Measurements from ENCODE around the gene HDGF. TPM values are rescaled to one million over a fixed set of nuclear protein-coding genes. Genes with fewer than 3 reads are reported as not detected.

HDGF gene
- total and polyA plus RNA-seq, 7 experiments from 2014 or later: 25.0 to 224 (median 90.9) TPM

DNA sequence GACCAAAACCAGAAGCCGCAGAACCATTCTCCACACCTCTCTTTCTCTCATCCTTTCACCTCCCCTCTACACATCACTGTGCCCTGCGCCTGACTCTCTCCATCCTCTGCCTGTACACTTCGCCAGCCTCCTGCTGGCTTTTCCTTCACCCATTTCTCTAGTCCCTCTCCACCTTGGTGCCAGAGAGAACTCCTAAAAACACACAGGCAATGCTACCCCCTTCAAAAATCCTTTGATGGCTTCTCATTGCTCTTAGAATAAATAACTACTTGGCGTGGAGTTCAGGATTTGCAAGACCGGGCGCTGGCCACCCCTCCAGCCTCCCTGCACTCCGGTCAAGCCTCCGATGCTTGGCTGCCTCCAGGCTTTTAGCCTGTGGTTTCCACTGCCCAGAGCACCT lies 54.7 kb downstream of the HDGF start:
- H3K4me3 ChIP-seq (ENCODE audit: low read length): no peak overlapping the region
- POLR2A ChIA-PET: no interaction called here
- DNase-seq (no peak), ATAC-seq (no peak)
- H3K36me3 ChIP-seq (ENCODE audit: control insufficient read depth in 2 of 3, insufficient read depth in 3 of 3, low read length in 3 of 3): no peaks in the 10 kb centered on the region
- no peak overlapping the region for H3K27ac ChIP-seq (ENCODE audit: low read depth, low read length)
- Mint-ChIP-seq H3K4me1 (peaks cover 12 to 19% (median 18%) of the 10 kb centered on the region in 7 donors), H3K27ac (peak overlapping the region in 2 of 9 donors; percentile 37 to 82), H3K9me3 (no peaks in the 10 kb centered on the region), H3K36me3 (peaks cover 0 to 7% (median 0%) of the 10 kb centered on the region in 5 donors), H3K27me3 (peaks cover 36 to 58% (median 42%) of the 10 kb centered on the region in 5 donors), H3K4me3 (no peak overlapping the region)
- peaks cover 0 to 3% of the 10 kb centered on the region in 2 donors for H3K27me3 ChIP-seq (ENCODE audit: control insufficient read depth in 2 of 2, insufficient read depth in 2 of 2, low read length in 2 of 2)
- intact Hi-C loops (cut with micrococcal nuclease): no loop called here
- H3K4me1 ChIP-seq (ENCODE audit: control insufficient read depth in 2 of 2, insufficient read depth in 2 of 2, low read length in 2 of 2): peaks cover 0 to 10% of the 10 kb centered on the region in 2 donors
- CTCF ChIA-PET: interaction anchor here (0.7 to 1.0 kb wide), 2 partner anchors 21 to 30 kb away, joined by 3 to 4 read pairs; no protein-coding TSS in a partner anchor
- H3K9me3 ChIP-seq (ENCODE audit: control insufficient read depth in 2 of 3, low read length in 3 of 3): no peaks in the 10 kb centered on the region

DNA sequence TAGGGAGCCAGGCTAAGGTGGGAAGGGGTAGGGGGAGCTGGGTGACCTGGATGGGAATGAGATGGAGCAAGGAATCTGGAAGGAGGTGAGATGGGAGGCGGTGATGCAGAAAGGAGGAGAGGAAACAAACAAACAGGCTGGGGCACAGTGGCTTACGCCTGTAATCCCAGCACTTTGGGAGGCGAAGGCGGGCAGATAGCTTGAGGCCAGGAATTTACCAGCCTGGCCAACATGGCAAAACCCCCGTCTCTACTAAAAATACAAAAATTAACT lies 56.8 kb downstream of the HDGF start:
- peaks cover 15 to 22% (median 21%) of the 10 kb centered on the region in 7 donors for H3K4me1 Mint-ChIP-seq
- no peak overlapping the region for H3K4me3 ChIP-seq (ENCODE audit: low read length)
- intact Hi-C loops (cut with micrococcal nuclease): no loop called here
- H3K4me1 ChIP-seq (ENCODE audit: control insufficient read depth in 2 of 2, insufficient read depth in 2 of 2, low read length in 2 of 2): peaks cover 0 to 10% of the 10 kb centered on the region in 2 donors
- ATAC-seq: no peak
- POLR2A ChIA-PET: no interaction called here
- no peaks in the 10 kb centered on the region for H3K9me3 ChIP-seq (ENCODE audit: control insufficient read depth in 2 of 3, low read length in 3 of 3)
- H3K27ac ChIP-seq (ENCODE audit: low read depth, low read length): no peak overlapping the region
- H3K27me3 Mint-ChIP-seq: peaks cover 47 to 62% (median 61%) of the 10 kb centered on the region in 5 donors
- CTCF ChIA-PET: interaction anchor here (1.5 kb wide), 1 partner anchor 12 kb away, joined by 7 read pairs; no protein-coding TSS in a partner anchor
- peaks cover 0 to 5% of the 10 kb centered on the region in 2 donors for H3K27me3 ChIP-seq (ENCODE audit: control insufficient read depth in 2 of 2, insufficient read depth in 2 of 2, low read length in 2 of 2)
- no peaks in the 10 kb centered on the region for H3K9me3 Mint-ChIP-seq
- DNase-seq: no peak
- H3K4me3 Mint-ChIP-seq: no peak overlapping the region
- H3K36me3 ChIP-seq (ENCODE audit: control insufficient read depth in 2 of 3, insufficient read depth in 3 of 3, low read length in 3 of 3): no peaks in the 10 kb centered on the region
- peaks cover 0 to 7% (median 0%) of the 10 kb centered on the region in 5 donors for H3K36me3 Mint-ChIP-seq
- no peak overlapping the region for H3K27ac Mint-ChIP-seq

DNA sequence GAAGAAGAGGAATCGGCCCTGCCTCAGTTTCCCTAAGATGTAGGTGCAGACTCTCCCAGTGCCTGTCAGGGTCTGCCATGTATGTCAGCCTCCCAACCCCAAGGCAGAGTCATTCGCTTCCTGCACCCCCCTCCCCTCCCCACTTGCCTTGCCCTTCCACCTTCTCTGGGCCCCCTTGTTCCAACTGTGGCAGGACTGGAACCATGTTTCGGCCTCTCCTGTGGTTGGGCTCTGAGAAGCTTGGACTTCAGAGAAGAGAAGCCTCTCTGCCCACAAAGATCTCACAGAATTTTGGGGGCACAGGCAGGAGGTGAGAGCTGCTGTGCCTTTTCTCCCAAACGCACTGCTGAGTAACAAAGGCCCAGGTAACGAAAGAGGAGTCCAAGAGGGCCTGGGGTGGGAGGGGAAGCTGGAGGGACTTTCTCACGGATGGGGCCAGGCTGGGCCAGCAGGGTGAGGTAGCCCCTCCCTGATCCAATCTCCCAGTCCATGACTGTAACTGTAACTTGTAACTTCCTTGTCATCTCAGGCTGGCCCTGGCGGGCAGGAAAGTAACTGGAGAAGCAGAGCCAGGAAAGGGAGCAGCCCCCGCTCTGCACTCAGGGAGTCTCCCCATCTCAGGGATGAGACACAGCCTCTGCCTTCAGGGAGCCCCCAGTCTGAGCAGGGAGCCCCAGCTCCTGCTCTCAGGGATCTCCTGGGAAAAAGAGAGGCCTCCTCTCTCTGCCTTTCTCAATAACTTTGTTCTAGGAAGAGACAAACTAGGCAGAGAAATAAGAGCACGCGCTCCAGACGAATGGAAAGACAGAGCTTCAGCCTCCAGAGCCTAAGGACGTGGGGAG lies 57.4 kb downstream of the HDGF start:
- ChIA-PET POLR2A (interaction anchor here (1.4 kb wide), 1 partner anchor 9 kb away, joined by 3 read pairs; no protein-coding TSS in a partner anchor), CTCF (interaction anchor here (1.5 to 1.7 kb wide), 2 partner anchors 13 to 32 kb away, joined by 7 read pairs; no protein-coding TSS in a partner anchor)
- Histone ChIP-seq H3K9me3 (ENCODE audit: control insufficient read depth in 2 of 3, low read length in 3 of 3) (no peaks in the 10 kb centered on the region), H3K27me3 (ENCODE audit: control insufficient read depth in 2 of 2, insufficient read depth in 2 of 2, low read length in 2 of 2) (peaks cover 0 to 5% of the 10 kb centered on the region in 2 donors), H3K27ac (ENCODE audit: low read depth, low read length) (no peak overlapping the region), H3K4me3 (ENCODE audit: low read length) (no peak overlapping the region), H3K4me1 (ENCODE audit: control insufficient read depth in 2 of 2, insufficient read depth in 2 of 2, low read length in 2 of 2) (peaks cover 4 to 13% of the 10 kb centered on the region in 2 donors), H3K36me3 (ENCODE audit: control insufficient read depth in 2 of 3, insufficient read depth in 3 of 3, low read length in 3 of 3) (no peaks in the 10 kb centered on the region)
- Mint-ChIP-seq H3K9me3 (no peaks in the 10 kb centered on the region), H3K4me3 (peak overlapping the region in 1 of 10 donors; percentile 62), H3K27ac (no peak overlapping the region), H3K4me1 (peaks cover 18 to 27% (median 25%) of the 10 kb centered on the region in 7 donors), H3K27me3 (peaks cover 49 to 66% (median 64%) of the 10 kb centered on the region in 5 donors), H3K36me3 (peaks cover 0 to 7% (median 0%) of the 10 kb centered on the region in 5 donors)
- DNase-seq: no peak
- ATAC-seq: no peak
- intact Hi-C loops (cut with micrococcal nuclease): no loop called here

- Histone ChIP-seq H3K27me3 (ENCODE audit: control insufficient read depth in 2 of 2, insufficient read depth in 2 of 2, low read length in 2 of 2) (peaks cover 0 to 5% of the 10 kb centered on the region in 2 donors), H3K4me3 (ENCODE audit: low read length) (no peak overlapping the region), H3K4me1 (ENCODE audit: control insufficient read depth in 2 of 2, insufficient read depth in 2 of 2, low read length in 2 of 2) (peaks cover 5 to 14% of the 10 kb centered on the region in 2 donors), H3K36me3 (ENCODE audit: control insufficient read depth in 2 of 3, insufficient read depth in 3 of 3, low read length in 3 of 3) (no peaks in the 10 kb centered on the region), H3K9me3 (ENCODE audit: control insufficient read depth in 2 of 3, low read length in 3 of 3) (no peaks in the 10 kb centered on the region), H3K27ac (ENCODE audit: low read depth, low read length) (no peak overlapping the region)
- intact Hi-C loops (cut with micrococcal nuclease): no loop called here
- peaks cover 0 to 7% (median 0%) of the 10 kb centered on the region in 5 donors for H3K36me3 Mint-ChIP-seq
- H3K27ac Mint-ChIP-seq: peak overlapping the region in 2 of 9 donors; percentile 53 to 55
- DNase-seq (peak in 1 of 9 donors; percentile 30), ATAC-seq (peak; percentile 2)
- ChIA-PET CTCF (interaction anchor here (0.6 to 1.7 kb wide), 4 partner anchors 13 to 35 kb away, joined by 3 to 7 read pairs (median 5); no protein-coding TSS in a partner anchor), POLR2A (interaction anchor here (0.5 to 6.7 kb wide), 3 partner anchors 10 to 34 kb away, joined by 3 to 53 read pairs (median 3); partner anchors contain the start of genes ISG20L2 and METTL25B)
- peak overlapping the region in 4 of 10 donors; percentile 5 to 62 (median 50) for H3K4me3 Mint-ChIP-seq
- H3K27me3 Mint-ChIP-seq: peaks cover 53 to 74% (median 60%) of the 10 kb centered on the region in 5 donors
- no peaks in the 10 kb centered on the region for H3K9me3 Mint-ChIP-seq
- peaks cover 18 to 30% (median 25%) of the 10 kb centered on the region in 7 donors for H3K4me1 Mint-ChIP-seq
These were observed 58.3 kb downstream of the HDGF start for GRCh38 chr1:156692925-156693847.

DNA sequence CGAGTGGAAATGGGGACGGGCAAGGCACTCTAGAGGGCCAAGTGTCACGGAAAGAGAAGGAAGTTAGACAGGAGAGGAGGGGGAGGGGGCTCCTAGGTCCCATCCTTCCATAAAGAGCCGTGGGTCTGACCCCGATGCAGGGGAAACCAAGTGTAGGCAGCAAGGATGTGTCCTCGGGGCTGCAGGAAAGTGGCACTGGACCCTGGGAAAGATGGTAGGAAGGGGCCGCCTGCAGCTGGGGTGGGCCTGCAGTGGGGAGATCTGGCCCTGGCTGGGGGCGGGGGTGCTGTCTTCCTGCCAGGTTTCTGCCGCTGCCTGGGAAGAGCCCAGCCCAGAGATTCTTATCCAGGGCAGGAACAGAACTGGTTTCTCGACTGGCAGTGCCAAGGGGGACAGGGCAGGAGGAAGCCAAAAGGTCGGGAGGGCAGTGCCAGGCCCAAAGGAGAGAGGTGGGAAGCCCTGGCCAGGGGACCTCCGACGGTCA lies 59.0 kb downstream of the HDGF start:
- DNase-seq: no peak
- H3K4me3 Mint-ChIP-seq: peak overlapping the region in 2 of 10 donors; percentile 7 to 62
- POLR2A ChIA-PET: interaction anchor here (0.5 to 6.7 kb wide), 2 partner anchors 28 to 34 kb away, joined by 3 to 53 read pairs; partner anchors contain the start of genes ISG20L2 and METTL25B

More for the DNA sequence above, 59.0 kb downstream of the HDGF start:
- Mint-ChIP-seq H3K9me3 (no peaks in the 10 kb centered on the region), H3K27ac (peak overlapping the region in 1 of 9 donors; percentile 2), H3K36me3 (peaks cover 0 to 7% (median 0%) of the 10 kb centered on the region in 5 donors), H3K27me3 (peaks cover 53 to 74% (median 60%) of the 10 kb centered on the region in 5 donors), H3K4me1 (peaks cover 18 to 30% (median 25%) of the 10 kb centered on the region in 7 donors)
- no peak overlapping the region for H3K27ac ChIP-seq (ENCODE audit: low read depth, low read length)
- CTCF ChIA-PET: interaction anchor here (0.6 to 3.6 kb wide), 4 partner anchors 14 to 34 kb away, joined by 3 to 19 read pairs (median 5); no protein-coding TSS in a partner anchor
- no peak overlapping the region for H3K4me3 ChIP-seq (ENCODE audit: low read length)
- peaks cover 5 to 14% of the 10 kb centered on the region in 2 donors for H3K4me1 ChIP-seq (ENCODE audit: control insufficient read depth in 2 of 2, insufficient read depth in 2 of 2, low read length in 2 of 2)
- peaks cover 0 to 5% of the 10 kb centered on the region in 2 donors for H3K27me3 ChIP-seq (ENCODE audit: control insufficient read depth in 2 of 2, insufficient read depth in 2 of 2, low read length in 2 of 2)
- intact Hi-C loops (cut with micrococcal nuclease): no loop called here
- no peaks in the 10 kb centered on the region for H3K9me3 ChIP-seq (ENCODE audit: control insufficient read depth in 2 of 3, low read length in 3 of 3)
- no peak for ATAC-seq
- no peaks in the 10 kb centered on the region for H3K36me3 ChIP-seq (ENCODE audit: control insufficient read depth in 2 of 3, insufficient read depth in 3 of 3, low read length in 3 of 3)

Data from naive thymus-derived CD4-positive, alpha-beta T cell (primary cell).